HepG2 (cell line): Measurements from ENCODE around the gene DHX57. TPM values are rescaled to one million over a fixed set of nuclear protein-coding genes. Genes with fewer than 3 reads are reported as not detected.

Experiments used
- ATF5 ChIP-seq: sonication (generic); formaldehyde crosslinking; IDR thresholded peaks from 2 replicates; pipeline ENCODE4 v1.4.0; 2020; ENCODE audit warnings: mild to moderate bottlenecking, low read depth, missing genetic modification reagents
- BHLHE40 ChIP-seq: IDR thresholded peaks from 2 replicates; pipeline ENCODE4 v1.6.1; 2011; ENCODE audit warnings: low read length, improper control_type of control experiment
- CEBPB ChIP-seq: IDR thresholded peaks from 2 replicates; pipeline ENCODE4 v1.6.1; 2011; ENCODE audit warnings: low read depth, low read length, improper control_type of control experiment, borderline replicate concordance
- DZIP1 ChIP-seq: sonication (generic); formaldehyde crosslinking; IDR thresholded peaks from 2 replicates; pipeline ENCODE4 v1.5.0; 2020; ENCODE audit warnings: mild to moderate bottlenecking, missing genetic modification reagents
- EZH2 ChIP-seq: conservative IDR thresholded peaks from 2 replicates; pipeline ENCODE4 v1.6.1; 2012; ENCODE audit warnings: mild to moderate bottlenecking, low read depth, low read length, moderate library complexity
- FIP1L1 ChIP-seq: fragments of 200-400 bp; formaldehyde crosslinking; IDR thresholded peaks from 2 replicates; pipeline ENCODE4 v1.6.1; 2018; ENCODE audit warnings: low read depth, mild to moderate bottlenecking, low read length, moderate library complexity, borderline replicate concordance; ENCODE audit not compliant: insufficient read depth
- IKZF4 ChIP-seq: sonication (generic); formaldehyde crosslinking; IDR thresholded peaks from 2 replicates; pipeline ENCODE4 v1.5.1; 2020; ENCODE audit warnings: borderline replicate concordance, mild to moderate bottlenecking, low read depth, missing genetic modification reagents; ENCODE audit errors: not compliant biosample characterization
- JARID2 ChIP-seq: sonication (generic); formaldehyde crosslinking; IDR thresholded peaks from 2 replicates; pipeline ENCODE4 v1.8.1; 2023; ENCODE audit warnings: missing genetic modification reagents, inconsistent platforms; ENCODE audit not compliant: insufficient replicate concordance
- KDM6A ChIP-seq: IDR thresholded peaks from 2 replicates; pipeline ENCODE4 v1.6.1; 2016; ENCODE audit warnings: low read depth
- MIER2 ChIP-seq: IDR thresholded peaks from 2 replicates; pipeline ENCODE4 v1.6.1; 2016; ENCODE audit warnings: missing biosample characterization, missing genetic modification reagents
- MZF1 ChIP-seq: sonication (generic); formaldehyde crosslinking; IDR thresholded peaks from 2 replicates; pipeline ENCODE4 v1.8.1; 2023; ENCODE audit warnings: mild to moderate bottlenecking, missing genetic modification reagents, borderline replicate concordance
- PHF8 ChIP-seq: sonication (generic); formaldehyde crosslinking; IDR thresholded peaks from 2 replicates; pipeline ENCODE4 v1.5.0; 2020; ENCODE audit warnings: missing genetic modification reagents
- POLR2A ChIP-seq, 2 experiments: IDR thresholded peaks; 2 replicates each; pipeline ENCODE4 v1.6.1; 2011; ENCODE audit warnings: low read depth in 2 of 2, low read length in 2 of 2, mild to moderate bottlenecking in 1 of 2, moderate library complexity in 1 of 2; ENCODE audit not compliant: insufficient read depth in 1 of 2
- PPARG ChIP-seq: conservative IDR thresholded peaks from 2 replicates; pipeline ENCODE4 v1.6.1; 2016; ENCODE audit warnings: missing biosample characterization, missing genetic modification reagents
- SCMH1 ChIP-seq: sonication (generic); formaldehyde crosslinking; IDR thresholded peaks from 2 replicates; pipeline ENCODE4 v1.9.0; 2021; ENCODE audit warnings: missing genetic modification reagents, mild to moderate bottlenecking, borderline replicate concordance
- SMC3 ChIP-seq: IDR thresholded peaks from 2 replicates; pipeline ENCODE4 v1.6.1; 2011; ENCODE audit warnings: low read length, improper control_type of control experiment
- SRF ChIP-seq: IDR thresholded peaks from 2 replicates; pipeline ENCODE4 v1.6.1; 2011; ENCODE audit warnings: mild to moderate bottlenecking, low read depth, low read length, moderate library complexity
- THAP8 ChIP-seq: sonication (generic); formaldehyde crosslinking; IDR thresholded peaks from 2 replicates; pipeline ENCODE4 v1.5.1; 2020; ENCODE audit warnings: missing genetic modification reagents, mild to moderate bottlenecking, borderline replicate concordance
- TRIM24 ChIP-seq: sonication (generic); formaldehyde crosslinking; IDR thresholded peaks from 2 replicates; pipeline ENCODE4 v1.8.0; 2022; ENCODE audit warnings: mild to moderate bottlenecking, missing genetic modification reagents
- ZBTB46 ChIP-seq: sonication (generic); formaldehyde crosslinking; IDR thresholded peaks from 2 replicates; pipeline ENCODE4 v1.4.0; 2020; ENCODE audit warnings: mild to moderate bottlenecking, missing genetic modification reagents, borderline replicate concordance
- ZNF10 ChIP-seq: sonication (generic); formaldehyde crosslinking; IDR thresholded peaks from 2 replicates; pipeline ENCODE4 v1.4.0; 2020; ENCODE audit warnings: mild to moderate bottlenecking, low read depth, missing genetic modification reagents, borderline replicate concordance
- ZNF292 ChIP-seq: sonication (generic); formaldehyde crosslinking; IDR thresholded peaks from 2 replicates; pipeline ENCODE4 v1.8.1; 2022; ENCODE audit warnings: mild to moderate bottlenecking, low read depth, missing genetic modification reagents, borderline replicate concordance
- ZNF317 ChIP-seq: sonication (generic); formaldehyde crosslinking; IDR thresholded peaks from 2 replicates; pipeline ENCODE4 v1.5.0; 2020; ENCODE audit warnings: mild to moderate bottlenecking, missing genetic modification reagents
- ZNF644 ChIP-seq: IDR thresholded peaks from 2 replicates; pipeline ENCODE4 v1.6.1; 2016; ENCODE audit warnings: low read depth
- ZNF747 ChIP-seq: sonication (generic); formaldehyde crosslinking; IDR thresholded peaks from 2 replicates; pipeline ENCODE4 v1.8.1; 2023; ENCODE audit warnings: missing genetic modification reagents, mild to moderate bottlenecking, borderline replicate concordance
- polyA plus RNA-seq, 8 experiments: library from polyadenylated mRNA; depleted of rRNA in 3 of 8; stranded (reverse) in 7 of 8; unstranded in 1 of 8; fragments of >200 nt; fragmentation: Illumina TruSeq in 4 of 8; extraction: Trizol in 4 of 8; gene quantifications; 2 replicates each; pipeline versions ENCODE4 v1.2.1 to v1.2.3, GENCODE V29; 2011 to 2016; ENCODE audit warnings: low read depth in 4 of 8, missing spikeins in 1 of 8, mixed read lengths in 1 of 8; ENCODE audit not compliant: insufficient read depth in 1 of 8
- total RNA-seq, 5 experiments: library from RNA; depleted of rRNA; stranded (reverse); fragments of >200 nt; fragmentation: Illumina TruSeq; extraction: Trizol; gene quantifications; 2 replicates each; pipeline ENCODE4 v1.2.3, GENCODE V29; 2016; ENCODE audit warnings: low read depth in 1 of 5

DHX57 gene
- total and polyA plus RNA-seq, 2 of the 13 experiments (the other 11 are each of a cell fraction or from before 2014, with no cell fraction given): 9.2 to 24.2 TPM

- no peak for TF ChIP-seq ZBTB46 (CRISPR knock-in tag)
- peak; percentile 86 for TF ChIP-seq JARID2
- TF ChIP-seq CEBPB: peak; percentile 38; the same call in 1 of the 2 replicates
- peak; percentile 93 for TF ChIP-seq THAP8
- no peak for TF ChIP-seq EZH2
- TF ChIP-seq MZF1 (CRISPR knock-in tag): no peak
- peak; percentile 70 for TF ChIP-seq MIER2 (CRISPR knock-in tag)
- TF ChIP-seq POLR2A (IDR thresholded peaks at IDR 0.05; ENCODE audit: insufficient read depth in 1 of 2, low read depth in 2 of 2, low read length in 2 of 2): peak; percentile 100
- 0 out of 2 replicates have a peak, but pooled peaks have one; percentile 25 for TF ChIP-seq PPARG (CRISPR knock-in tag)
- TF ChIP-seq SRF: no peak; the same call in 1 of the 2 replicates
- peak; percentile 97 for TF ChIP-seq DZIP1 (CRISPR knock-in tag)
- TF ChIP-seq ZNF747 (CRISPR knock-in tag): peak; percentile 94; the same call in 1 of the 2 replicates
- TF ChIP-seq ZNF317 (CRISPR knock-in tag): no peak; the same call in none of the 2 replicates
- 0 out of 2 replicates have a peak, but pooled peaks have one; percentile 12 for TF ChIP-seq ATF5 (CRISPR knock-in tag)
- no peak for TF ChIP-seq SMC3
- TF ChIP-seq BHLHE40: 0 out of 2 replicates have a peak, but pooled peaks have one; percentile 23
- TF ChIP-seq ZNF644 (CRISPR knock-in tag): peak; percentile 9; the same call in 1 of the 2 replicates
- peak; percentile 93 for TF ChIP-seq PHF8 (CRISPR knock-in tag)
- no peak for TF ChIP-seq ZNF10 (CRISPR knock-in tag)
- 0 out of 2 replicates have a peak, but pooled peaks have one; percentile 7 for TF ChIP-seq KDM6A (CRISPR knock-in tag)
- peak; percentile 30; the same call in 1 of the 2 replicates for TF ChIP-seq FIP1L1
- TF ChIP-seq TRIM24 (CRISPR knock-in tag): no peak
- TF ChIP-seq IKZF4: peak; percentile 96
- TF ChIP-seq SCMH1 (CRISPR knock-in tag): no peak
- TF ChIP-seq ZNF292 (CRISPR knock-in tag): peak; percentile 74
Measured at GRCh38 chr2:38750891-38751595, 124.7 kb downstream of the DHX57 start, which contains the start of gene SRSF7 (continued).
